ENCODE data around the gene NXPH1.

DNA sequence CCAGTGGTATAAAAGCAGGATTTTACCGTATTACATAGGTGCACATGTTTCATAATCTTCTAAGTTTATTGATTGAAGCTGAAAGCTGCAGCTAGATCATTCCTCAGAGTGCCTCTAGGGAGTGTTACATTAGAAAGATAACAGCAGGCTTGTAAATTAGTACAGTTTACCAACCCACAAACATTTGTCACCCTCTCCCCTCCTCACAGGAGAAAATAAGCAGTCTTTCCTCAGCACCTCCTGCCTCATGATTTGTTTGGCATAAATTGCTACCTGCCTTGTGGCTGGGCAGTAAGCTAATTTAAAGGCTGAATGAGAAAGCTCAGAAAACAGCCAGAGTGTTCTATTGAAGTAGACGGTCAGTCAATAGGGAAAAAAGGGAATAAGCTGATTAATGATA lies 74.2 kb downstream of the NXPH1 start:
- TF ChIP-seq EZH2 (IDR thresholded peaks at IDR 0.05; ENCODE audit: insufficient read depth, poor library complexity, severe bottlenecking), result no peak
- TF ChIP-seq EZH2phosphoT487 (IDR thresholded peaks at IDR 0.05; ENCODE audit: insufficient read depth, low read depth), result no peak
